KG1 (cell line): ENCODE data around the gene HK1.

Source experiments
- DNase-seq: peaks from one replicate; lab custom pipeline; 2025; lab: John Stamatoyannopoulos, UW

HK1 gene

DNA sequence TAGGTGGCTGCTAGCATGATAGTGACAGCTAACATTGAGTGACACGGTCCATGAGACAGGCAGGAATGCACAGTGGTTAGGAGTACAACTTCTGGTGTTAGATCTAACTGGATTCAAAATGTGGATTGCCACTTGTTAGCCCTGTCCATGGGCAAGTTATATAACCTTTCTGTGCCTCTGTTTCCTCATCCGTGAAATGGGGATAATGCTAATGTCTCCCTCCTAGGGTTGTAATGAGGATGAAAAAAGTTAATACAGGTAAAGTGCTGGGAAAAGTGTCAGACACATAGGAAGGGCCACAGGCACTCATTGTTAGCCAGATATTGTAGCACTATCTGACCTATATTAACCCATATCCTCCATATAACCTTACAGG lies 96.6 kb downstream of the HK1 start:
- no peak for DNase-seq

DNA sequence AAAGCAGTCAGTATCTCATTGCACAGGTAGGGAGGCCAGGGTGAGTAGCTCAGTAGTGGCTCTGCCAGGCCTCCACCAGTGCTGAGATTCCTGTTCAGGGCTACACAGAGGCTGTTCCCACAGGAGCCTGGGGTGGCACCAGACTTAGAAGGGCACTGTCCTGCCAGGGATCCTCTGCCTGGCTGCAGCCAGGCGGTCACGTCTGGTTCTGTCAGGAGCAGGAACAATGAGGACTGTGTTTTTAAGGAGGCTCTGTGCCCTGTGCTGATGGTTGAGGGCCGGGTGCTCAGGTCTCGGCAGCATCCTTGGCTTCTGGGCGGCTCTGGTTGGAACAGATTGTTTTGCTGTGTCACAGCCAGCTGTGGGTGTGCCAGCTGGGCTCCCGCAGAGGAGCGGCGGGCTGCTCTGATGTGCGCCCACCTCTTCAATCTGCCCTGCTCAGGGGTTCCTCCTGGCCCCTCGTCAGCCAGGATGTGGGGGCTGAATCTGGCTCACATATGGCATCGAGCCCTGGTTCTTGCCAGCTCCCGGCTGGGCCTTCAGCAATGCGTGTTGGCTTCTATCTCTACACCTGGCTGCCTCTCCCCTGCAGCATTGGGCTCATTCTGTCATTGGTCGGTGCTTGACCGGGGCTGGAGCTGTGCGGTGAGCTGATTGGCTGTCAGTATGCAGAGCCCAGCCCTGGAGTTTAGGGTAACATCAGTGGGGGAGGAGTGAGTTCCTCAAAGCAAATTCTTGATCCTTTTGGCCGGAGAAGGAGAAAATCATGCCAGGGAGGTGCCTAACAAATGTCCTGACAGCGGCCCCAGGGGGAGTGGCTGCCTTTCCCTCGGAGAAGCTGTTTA lies 97.2 kb downstream of the HK1 start:
- DNase-seq, result no peak

DNA sequence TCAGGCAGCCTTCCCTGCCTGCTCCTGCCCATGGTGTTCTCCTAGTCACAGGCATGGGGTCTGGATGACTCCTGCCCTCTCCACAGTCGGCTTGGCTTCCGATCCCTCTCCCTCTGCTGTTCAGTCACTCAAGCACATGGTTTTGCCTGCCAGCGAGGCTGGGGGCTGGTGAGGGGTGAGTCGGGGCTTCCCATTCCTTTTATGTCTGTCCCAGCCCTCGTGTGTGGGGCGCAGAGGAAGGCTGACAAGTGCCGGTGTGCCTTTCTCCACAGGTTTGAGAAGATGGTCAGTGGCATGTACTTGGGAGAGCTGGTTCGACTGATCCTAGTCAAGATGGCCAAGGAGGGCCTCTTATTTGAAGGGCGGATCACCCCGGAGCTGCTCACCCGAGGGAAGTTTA lies 98.4 kb downstream of the HK1 start:
- no peak for DNase-seq

DNA sequence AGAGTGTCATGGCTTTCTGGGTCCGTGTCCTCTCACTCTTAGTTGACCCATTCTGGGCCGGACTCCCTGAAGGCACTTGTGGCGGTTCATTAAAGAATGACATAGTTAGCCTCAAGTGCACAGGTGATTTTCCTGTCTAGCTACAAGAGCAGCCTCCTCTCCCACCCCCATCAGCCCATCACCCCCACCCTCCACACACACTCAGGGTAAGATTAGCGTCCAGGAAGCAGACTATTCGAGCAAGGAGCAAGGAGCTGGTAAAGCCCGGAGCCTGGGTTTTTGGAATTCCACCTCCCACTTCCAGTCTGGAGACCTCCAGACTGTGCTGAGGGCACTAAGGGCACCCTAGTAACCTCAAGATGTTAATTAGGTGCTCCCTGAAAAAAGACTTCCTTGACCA lies 98.9 kb downstream of the HK1 start:
- DNase-seq, result no peak

DNA sequence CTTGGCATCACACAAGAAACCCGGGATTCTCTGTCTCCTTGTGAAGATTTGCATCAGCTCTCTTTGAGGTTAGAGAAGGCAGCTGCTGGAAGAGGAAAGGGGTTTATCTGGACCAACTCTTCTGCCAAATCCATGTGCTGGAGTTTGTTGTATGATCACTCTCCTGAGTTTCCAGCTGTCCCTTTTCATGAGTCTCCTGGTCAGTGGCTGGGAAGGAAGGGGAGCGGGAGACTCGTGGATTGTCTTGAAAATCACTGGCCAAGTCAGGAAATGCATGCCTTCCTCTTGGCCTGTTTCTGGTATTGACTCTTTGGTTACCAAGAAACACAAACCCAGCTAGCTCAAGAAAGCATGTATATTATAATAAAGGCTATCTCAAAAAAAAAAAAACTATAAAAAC lies 99.6 kb downstream of the HK1 start:
- DNase-seq, result no peak

DNA sequence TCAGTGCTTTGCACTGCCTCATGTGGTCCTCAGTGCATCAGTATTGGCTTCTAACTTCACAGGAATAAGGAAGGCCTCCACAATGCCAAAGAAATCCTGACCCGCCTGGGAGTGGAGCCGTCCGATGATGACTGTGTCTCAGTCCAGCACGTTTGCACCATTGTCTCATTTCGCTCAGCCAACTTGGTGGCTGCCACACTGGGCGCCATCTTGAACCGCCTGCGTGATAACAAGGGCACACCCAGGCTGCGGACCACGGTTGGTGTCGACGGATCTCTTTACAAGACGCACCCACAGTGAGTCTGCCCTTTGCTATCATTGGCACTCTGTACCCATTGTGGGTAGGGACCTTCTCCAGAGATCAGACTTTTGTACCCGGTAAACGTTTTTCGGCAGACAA lies 101.5 kb downstream of the HK1 start:
- DNase-seq, result no peak

DNA sequence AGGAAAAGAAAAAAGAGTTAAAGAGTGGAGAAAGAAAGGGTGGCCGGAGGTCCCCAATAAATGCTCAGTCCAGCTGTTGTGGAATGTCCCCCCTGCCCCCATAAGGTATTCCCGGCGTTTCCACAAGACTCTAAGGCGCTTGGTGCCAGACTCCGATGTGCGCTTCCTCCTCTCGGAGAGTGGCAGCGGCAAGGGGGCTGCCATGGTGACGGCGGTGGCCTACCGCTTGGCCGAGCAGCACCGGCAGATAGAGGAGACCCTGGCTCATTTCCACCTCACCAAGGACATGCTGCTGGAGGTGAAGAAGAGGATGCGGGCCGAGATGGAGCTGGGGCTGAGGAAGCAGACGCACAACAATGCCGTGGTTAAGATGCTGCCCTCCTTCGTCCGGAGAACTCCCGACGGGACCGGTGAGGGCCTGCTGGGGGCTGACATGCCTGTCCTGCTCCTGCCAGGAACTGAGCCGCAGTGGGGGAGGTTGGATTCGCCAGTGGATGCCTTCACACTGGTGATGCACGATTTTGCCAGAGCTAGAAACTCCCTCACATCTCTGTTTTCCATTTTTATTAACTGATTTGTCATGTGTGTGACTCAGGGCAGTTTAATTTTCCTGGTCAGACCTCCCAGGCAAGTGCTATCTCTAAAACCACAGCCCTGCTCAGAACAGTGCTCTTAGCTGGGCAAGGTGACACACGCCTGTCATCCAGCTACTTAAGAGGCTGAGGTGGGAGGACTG lies 104.3 kb downstream of the HK1 start:
- no peak for DNase-seq

DNA sequence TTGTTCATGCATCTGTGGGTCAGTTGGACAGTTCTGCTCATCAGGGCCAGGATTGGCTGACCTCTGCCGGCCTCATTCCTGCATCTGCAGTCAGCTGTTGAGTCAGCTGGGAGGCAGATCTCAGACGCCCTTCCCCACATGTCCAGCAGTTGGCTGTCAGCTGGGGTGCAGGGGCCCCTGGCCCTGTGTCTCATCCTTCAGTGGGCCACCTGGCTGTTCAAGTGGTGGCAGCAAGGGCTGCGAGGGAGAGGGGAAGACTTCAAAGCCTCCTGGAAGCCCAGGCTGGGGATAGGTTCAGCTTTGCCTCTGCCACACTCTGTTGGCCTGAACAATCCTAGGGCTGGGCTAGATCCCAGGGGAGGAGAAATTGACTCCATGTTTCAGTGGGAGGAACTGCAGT lies 105.3 kb downstream of the HK1 start:
- DNase-seq, result no peak

DNA sequence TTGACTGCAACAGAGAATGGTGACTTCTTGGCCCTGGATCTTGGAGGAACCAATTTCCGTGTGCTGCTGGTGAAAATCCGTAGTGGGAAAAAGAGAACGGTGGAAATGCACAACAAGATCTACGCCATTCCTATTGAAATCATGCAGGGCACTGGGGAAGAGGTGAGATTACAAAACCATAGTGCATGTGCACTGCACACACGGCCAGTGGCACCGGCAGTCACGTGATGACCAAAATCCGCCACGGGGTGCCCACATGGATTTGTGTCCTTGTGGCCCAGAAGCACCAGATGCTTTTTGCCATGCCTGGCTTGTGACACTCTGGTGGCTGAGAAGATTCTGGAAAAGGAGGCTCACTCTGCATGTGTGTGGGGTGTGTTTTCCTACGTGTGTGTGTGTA lies 106.0 kb downstream of the HK1 start:
- no peak for DNase-seq

DNA sequence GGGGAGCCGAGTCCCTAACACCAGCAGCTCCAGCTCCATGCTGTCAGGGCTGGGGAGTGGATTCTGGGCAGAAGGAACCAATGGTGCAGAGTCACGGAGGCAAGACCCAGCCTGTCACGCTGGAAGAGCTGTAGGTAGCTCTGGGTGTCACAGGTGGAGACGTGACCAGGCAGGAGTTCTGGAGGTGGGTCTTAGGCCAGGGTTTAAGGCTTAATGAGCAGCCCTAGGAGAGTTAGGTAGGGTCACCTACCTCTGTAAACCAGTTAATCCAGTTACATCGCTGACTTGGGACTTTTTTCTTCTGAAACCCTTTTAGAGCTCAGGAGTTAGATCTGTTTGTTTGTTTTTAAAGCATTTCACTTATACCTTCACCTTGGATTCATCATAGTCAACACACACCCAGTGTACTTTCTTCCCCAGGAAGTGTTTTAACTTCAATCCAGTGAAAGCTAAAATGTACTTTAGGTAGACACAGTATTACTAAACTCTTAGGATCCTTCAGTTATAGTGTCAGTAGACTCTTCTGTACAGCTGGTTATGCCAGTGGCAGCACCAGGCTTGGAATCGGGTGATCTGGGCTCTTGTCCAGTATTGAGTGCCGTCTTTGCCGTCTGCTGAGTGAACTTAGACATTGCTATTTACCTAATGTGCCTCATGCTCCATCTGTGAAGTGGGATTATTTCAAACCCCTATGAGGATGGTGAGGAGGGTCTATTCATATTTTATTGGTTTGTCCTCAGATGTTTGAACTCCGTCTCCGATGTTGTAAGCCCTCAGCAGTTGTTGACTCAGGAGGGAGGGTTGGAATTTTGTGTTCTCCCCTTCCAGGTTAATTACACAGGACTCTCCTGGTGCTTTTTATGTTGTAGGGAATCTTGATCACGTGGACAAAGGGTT lies 107.4 kb downstream of the HK1 start:
- no peak for DNase-seq

DNA sequence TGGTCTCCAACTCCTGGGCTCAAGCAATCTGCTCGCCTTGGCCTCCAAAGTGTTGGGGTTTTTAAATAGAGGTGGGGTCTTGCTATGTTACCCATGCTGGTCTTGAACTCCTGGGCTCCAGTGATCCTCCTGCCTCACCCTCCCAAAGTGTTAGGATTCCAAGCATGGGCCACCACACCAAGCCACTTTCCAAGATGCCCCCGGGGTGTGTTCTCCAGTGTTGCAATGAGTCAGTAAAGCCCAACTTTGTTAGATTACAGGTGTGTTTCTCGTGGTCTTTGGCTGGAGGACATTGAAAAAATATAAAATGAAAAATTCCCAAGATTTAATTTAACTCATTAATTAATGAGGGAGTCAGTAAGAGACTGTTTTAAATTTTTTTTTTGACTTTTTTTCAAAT lies 109.2 kb downstream of the HK1 start:
- no peak for DNase-seq

DNA sequence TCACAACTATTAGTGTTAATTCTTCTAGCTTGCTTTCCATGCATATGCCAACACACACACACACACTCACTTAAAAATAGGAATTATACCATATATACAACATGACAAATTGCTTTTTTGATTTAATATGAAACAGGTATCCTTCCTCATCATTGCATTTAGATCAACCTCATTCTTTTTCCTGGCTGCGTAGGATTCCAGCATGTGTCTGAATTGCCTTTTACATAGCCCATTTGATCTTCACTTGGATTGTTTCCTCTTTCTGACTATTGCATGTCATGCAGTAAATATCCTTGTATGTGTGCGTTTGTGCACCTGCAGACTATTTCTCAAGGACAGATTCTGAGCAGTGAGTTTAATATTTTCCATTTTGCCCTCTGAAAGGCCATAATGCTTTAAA lies 110.2 kb downstream of the HK1 start:
- no peak for DNase-seq

DNA sequence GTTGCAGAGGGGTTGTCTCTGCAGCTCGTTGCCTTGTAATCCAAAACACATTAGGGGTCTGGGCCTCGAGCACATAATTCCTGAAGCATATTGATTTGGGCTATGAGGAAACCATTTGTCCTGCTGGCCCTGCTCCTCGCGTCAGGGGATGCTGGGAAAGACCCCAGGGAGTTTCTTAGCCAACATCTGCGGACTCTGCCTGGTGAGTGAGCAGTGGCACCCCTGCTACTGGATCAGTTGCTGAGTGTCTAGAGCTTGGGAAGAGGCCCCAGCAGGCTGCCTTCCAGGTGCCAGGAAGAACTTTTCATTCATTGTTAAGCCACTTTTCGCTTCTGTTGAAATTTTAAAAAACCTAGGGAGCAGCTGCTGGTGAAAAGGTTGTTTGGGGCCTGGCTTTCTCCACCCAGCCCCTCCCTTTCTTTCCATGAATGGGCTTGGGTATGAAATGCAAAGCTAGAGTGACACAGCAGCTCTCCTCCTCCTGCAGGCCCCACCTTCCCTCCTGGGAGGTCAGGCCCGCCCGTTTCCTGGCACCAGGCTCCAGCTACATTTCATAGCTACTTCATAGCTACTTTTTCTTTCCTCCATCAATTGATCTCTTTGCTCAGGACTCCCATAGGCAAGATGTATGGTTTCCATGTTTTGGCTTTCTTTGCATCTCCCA lies 111.7 kb downstream of the HK1 start:
- DNase-seq, result no peak

DNA sequence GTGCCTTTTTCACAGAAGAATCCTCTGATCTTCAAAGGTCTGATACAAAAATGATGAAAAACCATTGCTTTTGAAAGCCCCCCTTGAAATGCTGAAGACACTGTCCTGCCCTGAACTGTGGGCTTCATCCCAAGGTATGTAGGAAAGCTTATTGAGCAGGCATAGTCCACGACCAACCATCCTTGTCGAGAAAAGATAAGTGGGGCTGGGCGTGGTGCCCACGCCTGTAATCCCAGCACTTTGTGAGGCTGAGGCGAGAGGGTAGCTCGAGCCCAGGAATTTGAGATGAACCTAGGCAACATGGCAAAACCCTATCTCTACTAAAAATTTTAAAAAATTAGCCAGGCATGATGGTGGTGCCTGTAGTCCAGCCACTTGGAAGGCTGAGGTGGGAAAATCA lies 112.9 kb downstream of the HK1 start:
- DNase-seq, result no peak

DNA sequence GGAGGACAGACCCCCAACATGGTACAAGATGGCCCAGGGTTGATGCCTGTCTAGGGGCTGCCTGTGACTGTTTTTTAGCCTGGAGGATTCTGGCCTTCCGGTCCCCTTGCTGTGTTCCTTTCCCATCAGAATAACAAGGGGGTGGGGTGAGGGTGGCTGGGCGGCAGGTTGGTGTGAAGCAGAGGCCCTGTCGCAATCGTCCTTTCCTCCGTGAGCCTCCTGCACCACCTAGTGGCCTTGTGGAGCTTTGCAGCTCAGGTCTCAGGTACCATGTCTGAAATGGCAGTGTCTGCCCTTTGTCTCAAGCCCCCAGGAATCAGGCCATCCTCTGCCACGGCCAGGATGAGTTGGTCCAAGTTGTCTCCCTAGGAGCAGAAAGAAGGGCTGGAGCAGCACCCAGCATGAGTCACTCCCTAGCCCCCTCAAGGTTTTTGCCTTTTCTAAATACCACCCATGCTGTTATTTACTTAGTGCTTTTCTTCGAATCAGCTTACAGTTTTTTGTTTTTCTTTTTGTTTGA lies 114.2 kb downstream of the HK1 start:
- peak; percentile 58 for DNase-seq

DNA sequence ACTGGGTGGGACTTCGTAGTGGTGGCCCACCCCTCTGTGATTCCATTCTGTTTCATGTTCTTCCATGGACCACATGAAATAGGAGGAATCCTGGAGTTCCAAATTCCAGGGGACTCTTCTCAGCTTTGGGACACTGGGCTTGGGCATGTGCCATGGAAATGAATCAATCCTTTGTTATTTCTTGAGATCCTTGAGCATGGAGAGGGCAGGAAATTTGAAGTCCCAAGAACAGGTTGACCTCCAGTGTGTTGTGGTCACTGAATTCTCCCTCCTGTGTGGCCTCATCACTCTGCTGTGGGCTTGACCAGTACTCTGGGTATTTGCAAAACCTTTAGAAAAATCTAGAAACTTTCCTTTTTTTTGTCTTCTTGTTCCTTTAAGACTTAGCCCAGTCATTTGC lies 115.7 kb downstream of the HK1 start:
- DNase-seq, result no peak

DNA sequence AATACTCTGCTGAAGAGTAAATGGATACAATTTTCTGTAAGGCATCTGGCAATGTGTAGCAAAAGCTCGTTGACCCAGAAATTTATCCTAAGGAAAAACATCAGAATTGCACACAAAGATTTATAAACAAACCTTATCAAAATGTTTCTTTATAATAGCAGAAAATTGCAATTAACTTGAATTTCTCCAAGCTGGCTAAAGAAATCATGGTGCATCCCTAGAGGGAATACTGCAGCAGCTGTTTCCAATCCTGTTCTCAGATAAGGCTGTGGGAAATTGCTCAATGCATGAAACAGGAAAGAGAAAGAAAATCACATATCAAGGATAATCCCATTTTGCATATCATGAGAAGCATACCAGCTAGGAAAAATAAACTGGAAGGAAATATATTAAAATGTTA lies 119.7 kb downstream of the HK1 start:
- no peak for DNase-seq

DNA sequence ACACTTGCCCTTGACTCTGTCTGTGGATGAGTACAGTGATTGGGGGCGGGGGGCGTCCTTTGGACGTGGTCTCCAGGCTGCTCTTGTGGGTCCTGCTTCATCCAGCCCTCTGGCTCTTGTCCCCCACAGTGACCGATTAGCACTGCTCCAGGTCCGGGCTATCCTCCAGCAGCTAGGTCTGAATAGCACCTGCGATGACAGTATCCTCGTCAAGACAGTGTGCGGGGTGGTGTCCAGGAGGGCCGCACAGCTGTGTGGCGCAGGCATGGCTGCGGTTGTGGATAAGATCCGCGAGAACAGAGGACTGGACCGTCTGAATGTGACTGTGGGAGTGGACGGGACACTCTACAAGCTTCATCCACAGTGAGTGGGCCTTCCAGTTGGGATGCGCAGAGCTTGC lies 120.2 kb downstream of the HK1 start:
- DNase-seq, result no peak

DNA sequence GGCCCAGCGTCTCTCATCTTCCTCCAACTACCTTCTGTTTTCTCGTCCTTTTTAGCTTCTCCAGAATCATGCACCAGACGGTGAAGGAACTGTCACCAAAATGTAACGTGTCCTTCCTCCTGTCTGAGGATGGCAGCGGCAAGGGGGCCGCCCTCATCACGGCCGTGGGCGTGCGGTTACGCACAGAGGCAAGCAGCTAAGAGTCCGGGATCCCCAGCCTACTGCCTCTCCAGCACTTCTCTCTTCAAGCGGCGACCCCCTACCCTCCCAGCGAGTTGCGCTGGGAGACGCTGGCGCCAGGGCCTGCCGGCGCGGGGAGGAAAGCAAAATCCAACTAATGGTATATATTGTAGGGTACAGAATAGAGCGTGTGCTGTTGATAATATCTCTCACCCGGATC lies 122.6 kb downstream of the HK1 start:
- DNase-seq, result no peak

DNA sequence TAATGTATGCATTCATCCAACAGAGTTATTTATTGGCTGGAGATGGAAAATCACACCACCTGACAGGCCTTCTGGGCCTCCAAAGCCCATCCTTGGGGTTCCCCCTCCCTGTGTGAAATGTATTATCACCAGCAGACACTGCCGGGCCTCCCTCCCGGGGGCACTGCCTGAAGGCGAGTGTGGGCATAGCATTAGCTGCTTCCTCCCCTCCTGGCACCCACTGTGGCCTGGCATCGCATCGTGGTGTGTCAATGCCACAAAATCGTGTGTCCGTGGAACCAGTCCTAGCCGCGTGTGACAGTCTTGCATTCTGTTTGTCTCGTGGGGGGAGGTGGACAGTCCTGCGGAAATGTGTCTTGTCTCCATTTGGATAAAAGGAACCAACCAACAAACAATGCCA lies 123.1 kb downstream of the HK1 start:
- no peak for DNase-seq

DNA sequence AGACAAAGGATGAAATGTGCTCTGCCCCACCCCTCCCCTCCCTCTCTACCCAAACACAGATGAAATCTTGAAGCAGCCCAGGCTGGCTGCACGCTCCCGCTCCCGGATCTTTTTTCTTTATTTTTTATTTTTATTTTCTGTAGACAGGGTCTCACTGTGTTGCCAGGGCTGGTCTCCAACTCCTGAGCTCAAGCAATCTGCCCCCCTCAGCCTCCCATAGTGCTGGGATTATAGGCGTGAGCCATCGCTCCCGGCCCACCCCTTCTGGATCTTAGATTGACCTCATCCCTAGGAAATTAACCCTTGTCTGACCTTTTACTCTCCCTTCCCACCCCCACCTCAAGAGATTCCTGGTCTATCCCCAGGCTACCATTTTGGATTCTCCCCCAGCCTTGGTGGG lies 124.1 kb downstream of the HK1 start:
- DNase-seq, result no peak

DNA sequence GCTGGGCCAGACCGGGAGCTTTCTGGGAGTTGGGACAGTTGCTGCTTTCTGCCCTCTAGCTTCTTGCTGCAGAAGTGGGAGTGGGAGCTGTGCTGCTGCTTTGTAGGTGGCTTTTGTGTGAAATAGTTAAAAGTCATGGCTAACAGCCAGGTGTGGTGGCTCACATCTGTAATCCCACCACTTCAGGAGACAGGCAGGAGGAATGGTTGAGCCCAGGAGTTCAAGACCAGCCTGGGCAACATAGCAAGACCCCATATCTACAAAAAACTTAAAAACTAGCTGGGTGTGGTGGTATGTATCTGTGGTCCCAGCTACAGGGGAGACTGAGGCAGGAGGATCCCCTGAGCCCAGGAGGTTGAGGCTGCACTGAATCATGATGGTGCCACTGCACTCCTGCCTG lies 124.8 kb downstream of the HK1 start:
- DNase-seq, result no peak
